GM23338 (cell line): Measurements from ENCODE around the gene CHST10. TPM values are rescaled to one million over a fixed set of nuclear protein-coding genes. Genes with fewer than 3 reads are reported as not detected.

Source experiments
- ATAC-seq: fragments of 200-7000 bp; cut with Tn5 transposase; 3 replicates; pipeline ENCODE4 v1.9.1; 2020
- DNase-seq: peaks from one replicate; pipeline ENCODE4 v3.0.0-alpha.2; 2015; ENCODE audit warnings: low spot score
- H2AFZ ChIP-seq: fragments of 200-600 bp; sonication (generic); 2 replicates; pipeline ENCODE4 v1.8.0; 2016; ENCODE audit warnings: antibody characterized with exemption, mild to moderate bottlenecking, moderate library complexity
- H3F3A ChIP-seq: fragments of 200-600 bp; sonication (generic); replicated peaks from 2 replicates; pipeline ENCODE4 v1.8.0; 2017; ENCODE audit warnings: antibody characterized with exemption, mixed run types, low read depth
- H3K27ac ChIP-seq: fragments of 200-600 bp; sonication (generic); 2 replicates; pipeline ENCODE4 v1.6.1; 2016; ENCODE audit warnings: low read depth
- H3K27me3 ChIP-seq: fragments of 200-600 bp; sonication (generic); 2 replicates; pipeline ENCODE4 v1.8.0; 2016; ENCODE audit warnings: mild to moderate bottlenecking, mixed run types, moderate library complexity; ENCODE audit not compliant: insufficient read depth
- H3K36me3 ChIP-seq: fragments of 200-600 bp; sonication (generic); 2 replicates; pipeline ENCODE4 v1.8.0; 2016; ENCODE audit warnings: mild to moderate bottlenecking; ENCODE audit not compliant: insufficient read depth
- H3K4me1 ChIP-seq: fragments of 200-600 bp; sonication (generic); 2 replicates; pipeline ENCODE4 v1.8.0; 2016; ENCODE audit warnings: mild to moderate bottlenecking, moderate library complexity; ENCODE audit not compliant: insufficient read depth
- H3K4me2 ChIP-seq: fragments of 200-600 bp; sonication (generic); 2 replicates; pipeline ENCODE4 v1.7.1; 2017; ENCODE audit warnings: mixed run types
- H3K4me3 ChIP-seq: fragments of 200-600 bp; sonication (generic); 2 replicates; pipeline ENCODE4 v1.6.1; 2016; ENCODE audit warnings: mixed run types
- H3K79me2 ChIP-seq: fragments of 200-600 bp; sonication (generic); replicated peaks from 2 replicates; pipeline ENCODE4 v1.8.0; 2017; ENCODE audit warnings: mild to moderate bottlenecking; ENCODE audit not compliant: insufficient read depth
- H3K9me2 ChIP-seq: fragments of 200-600 bp; sonication (generic); 2 replicates; pipeline ENCODE4 v1.8.0; 2017; ENCODE audit not compliant: insufficient read depth
- H4K20me1 ChIP-seq: fragments of 200-600 bp; sonication (generic); replicated peaks from 2 replicates; pipeline ENCODE4 v1.8.0; 2017; ENCODE audit warnings: mild to moderate bottlenecking; ENCODE audit not compliant: insufficient read depth
- H3K27ac Mint-ChIP-seq: 2 replicates; pipeline ENCODE4 v1.8.0; 2020; ENCODE audit warnings: inconsistent platforms, mild to moderate bottlenecking, moderate library complexity, mixed read lengths
- H3K27me3 Mint-ChIP-seq: 3 replicates; pipeline ENCODE4 v1.8.0; 2022; ENCODE audit warnings: low read depth, mild to moderate bottlenecking, moderate library complexity, mixed read lengths, inconsistent platforms; ENCODE audit not compliant: insufficient read depth, poor library complexity
- H3K36me3 Mint-ChIP-seq: 3 replicates; pipeline ENCODE4 v1.8.0; 2021; ENCODE audit warnings: low read depth, mild to moderate bottlenecking, inconsistent platforms, moderate library complexity, mixed read lengths
- H3K4me1 Mint-ChIP-seq: 3 replicates; pipeline ENCODE4 v1.8.0; 2020; ENCODE audit warnings: mild to moderate bottlenecking, inconsistent platforms, mixed read lengths
- H3K4me3 Mint-ChIP-seq: 3 replicates; pipeline ENCODE4 v1.8.0; 2021; ENCODE audit warnings: moderate library complexity, mild to moderate bottlenecking, inconsistent platforms, mixed read lengths
- H3K9me3 Mint-ChIP-seq: 3 replicates; pipeline ENCODE4 v1.8.0; 2020; ENCODE audit warnings: moderate library complexity, mild to moderate bottlenecking, inconsistent platforms, mixed read lengths
- CREB1 ChIP-seq: fragments of 250-450 bp; sonication (Bioruptor Pico); IDR thresholded peaks from 2 replicates; pipeline ENCODE4 v1.5.0; 2020; ENCODE audit warnings: low read depth, mild to moderate bottlenecking, moderate library complexity
- CTCF ChIP-seq, 2 experiments: fragments of 200-600 bp in 1 of 2; sonication (generic) in 1 of 2; conservative IDR thresholded peaks; 2 replicates each; pipeline versions ENCODE4 v1.5.1 to v1.6.1; 2016 to 2017; ENCODE audit warnings: antibody characterized with exemption in 2 of 2, low read depth in 2 of 2, mild to moderate bottlenecking in 2 of 2, moderate library complexity in 1 of 2
- EZH2 ChIP-seq: fragments of 200-600 bp; sonication (generic); IDR thresholded peaks from one replicate; pipeline ENCODE4 v1.8.0; 2017; ENCODE audit warnings: antibody characterized with exemption, mild to moderate bottlenecking, low read depth; ENCODE audit not compliant: unreplicated experiment
- EZH2phosphoT487 ChIP-seq: fragments of 200-600 bp; sonication (generic); IDR thresholded peaks from one replicate; pipeline ENCODE4 v1.8.1; 2018; ENCODE audit warnings: antibody characterized with exemption; ENCODE audit not compliant: unreplicated experiment
- JUNB ChIP-seq: IDR thresholded peaks from one replicate; pipeline ENCODE4 v1.6.1; 2016; ENCODE audit warnings: antibody characterized with exemption; ENCODE audit not compliant: unreplicated experiment
- NANOG ChIP-seq: IDR thresholded peaks from 2 replicates; pipeline ENCODE4 v1.6.1; 2016; ENCODE audit warnings: antibody characterized with exemption, borderline replicate concordance
- POLR2AphosphoS5 ChIP-seq: IDR thresholded peaks from 2 replicates; pipeline ENCODE4 v1.6.1; 2016; ENCODE audit warnings: antibody characterized with exemption, low read depth
- STAT1 ChIP-seq: IDR thresholded peaks from one replicate; pipeline ENCODE4 v1.6.1; 2016; ENCODE audit warnings: antibody characterized with exemption; ENCODE audit not compliant: unreplicated experiment
- ZNF114 ChIP-seq: fragments of 250-450 bp; sonication (Bioruptor Pico); IDR thresholded peaks from 2 replicates; pipeline ENCODE4 v1.5.0; 2020; ENCODE audit warnings: mild to moderate bottlenecking, moderate library complexity
- ZNF331 ChIP-seq: fragments of 250-450 bp; sonication (Bioruptor Pico); IDR thresholded peaks from 2 replicates; pipeline ENCODE4 v1.5.0; 2020; ENCODE audit warnings: low read depth, mild to moderate bottlenecking, moderate library complexity
- polyA plus RNA-seq: library from polyadenylated mRNA; unstranded; fragments of >200 nt; fragmentation: Nextera tagmentation; extraction: Ambion mirVana; gene quantifications from 2 replicates; pipeline ENCODE4 v1.2.1, GENCODE V29; 2016
- total RNA-seq: library from RNA; depleted of rRNA; stranded (reverse); fragments of >200 nt; shearing (Covaris generic); gene quantifications from 2 replicates; pipeline ENCODE4 v1.2.3, GENCODE V29; 2014
- TF ChIP-seq, protein P1 (sequence below): IDR thresholded peaks from 2 replicates; pipeline ENCODE4 v1.6.1; 2016; ENCODE audit warnings: antibody characterized with exemption
- TF ChIP-seq, protein P2 (sequence below): fragments of 250-450 bp; sonication (Bioruptor Pico); IDR thresholded peaks from 2 replicates; pipeline ENCODE4 v1.5.0; 2020; ENCODE audit warnings: mild to moderate bottlenecking, moderate library complexity
- TF ChIP-seq, protein P3 (sequence below): IDR thresholded peaks from one replicate; pipeline ENCODE4 v1.6.1; 2018; ENCODE audit warnings: antibody characterized with exemption; ENCODE audit not compliant: unreplicated experiment

The CHST10 gene
- total and polyA plus RNA-seq, 2 experiments from 2014 or later = 7.7 to 24.5 TPM

DNA sequence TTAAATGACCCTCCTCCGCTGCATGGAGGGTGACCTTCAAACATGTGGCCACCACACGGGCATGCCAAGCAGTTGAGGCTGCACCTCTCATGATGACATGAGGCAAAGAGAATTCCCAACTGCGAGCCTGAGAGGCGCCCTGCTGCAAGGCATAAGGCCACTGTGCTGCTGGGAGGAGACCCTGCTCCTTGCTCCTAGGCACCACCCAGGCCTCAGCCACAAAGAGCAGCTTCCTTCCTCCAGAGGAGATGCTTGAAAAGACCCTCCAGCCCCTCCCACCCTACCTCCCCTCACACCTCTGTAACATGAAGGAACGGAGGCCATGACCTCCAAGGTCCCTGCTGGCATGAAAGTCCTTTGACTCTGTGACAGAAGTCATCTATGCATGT lies 11.4 kb downstream of the CHST10 start:
- no peaks in the 10 kb centered on the region; the same call in none of the 2 replicates for H4K20me1 ChIP-seq
- H3K4me1 ChIP-seq = peaks cover 16% of the 10 kb centered on the region
- no peaks in the 10 kb centered on the region for H3F3A ChIP-seq
- no peaks in the 10 kb centered on the region for H3K9me2 ChIP-seq
- Mint-ChIP-seq H3K36me3 (peaks cover 66% of the 10 kb centered on the region), H3K4me1 (peaks cover 40% of the 10 kb centered on the region), H3K9me3 (no peaks in the 10 kb centered on the region; the same call in 2 of the 3 replicates), H3K4me3 (no peak overlapping the region), H3K27ac (no peak overlapping the region), H3K27me3 (peaks cover 1% of the 10 kb centered on the region)
- TF ChIP-seq EZH2phosphoT487 (no peak), ZNF114 (CRISPR knock-in tag) (no peak), CTCF (conservative IDR thresholded peaks at IDR 0.05; ENCODE audit: low read depth in 2 of 2) (no peak), NANOG (no peak), POLR2AphosphoS5 (no peak), ZNF331 (CRISPR knock-in tag) (no peak), CREB1 (CRISPR knock-in tag) (no peak), STAT1 (no peak), JUNB (no peak), EZH2 (no peak)
- TF ChIP-seq, protein P1, sequence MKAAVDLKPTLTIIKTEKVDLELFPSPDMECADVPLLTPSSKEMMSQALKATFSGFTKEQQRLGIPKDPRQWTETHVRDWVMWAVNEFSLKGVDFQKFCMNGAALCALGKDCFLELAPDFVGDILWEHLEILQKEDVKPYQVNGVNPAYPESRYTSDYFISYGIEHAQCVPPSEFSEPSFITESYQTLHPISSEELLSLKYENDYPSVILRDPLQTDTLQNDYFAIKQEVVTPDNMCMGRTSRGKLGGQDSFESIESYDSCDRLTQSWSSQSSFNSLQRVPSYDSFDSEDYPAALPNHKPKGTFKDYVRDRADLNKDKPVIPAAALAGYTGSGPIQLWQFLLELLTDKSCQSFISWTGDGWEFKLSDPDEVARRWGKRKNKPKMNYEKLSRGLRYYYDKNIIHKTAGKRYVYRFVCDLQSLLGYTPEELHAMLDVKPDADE = no peak
- TF ChIP-seq, protein P2, sequence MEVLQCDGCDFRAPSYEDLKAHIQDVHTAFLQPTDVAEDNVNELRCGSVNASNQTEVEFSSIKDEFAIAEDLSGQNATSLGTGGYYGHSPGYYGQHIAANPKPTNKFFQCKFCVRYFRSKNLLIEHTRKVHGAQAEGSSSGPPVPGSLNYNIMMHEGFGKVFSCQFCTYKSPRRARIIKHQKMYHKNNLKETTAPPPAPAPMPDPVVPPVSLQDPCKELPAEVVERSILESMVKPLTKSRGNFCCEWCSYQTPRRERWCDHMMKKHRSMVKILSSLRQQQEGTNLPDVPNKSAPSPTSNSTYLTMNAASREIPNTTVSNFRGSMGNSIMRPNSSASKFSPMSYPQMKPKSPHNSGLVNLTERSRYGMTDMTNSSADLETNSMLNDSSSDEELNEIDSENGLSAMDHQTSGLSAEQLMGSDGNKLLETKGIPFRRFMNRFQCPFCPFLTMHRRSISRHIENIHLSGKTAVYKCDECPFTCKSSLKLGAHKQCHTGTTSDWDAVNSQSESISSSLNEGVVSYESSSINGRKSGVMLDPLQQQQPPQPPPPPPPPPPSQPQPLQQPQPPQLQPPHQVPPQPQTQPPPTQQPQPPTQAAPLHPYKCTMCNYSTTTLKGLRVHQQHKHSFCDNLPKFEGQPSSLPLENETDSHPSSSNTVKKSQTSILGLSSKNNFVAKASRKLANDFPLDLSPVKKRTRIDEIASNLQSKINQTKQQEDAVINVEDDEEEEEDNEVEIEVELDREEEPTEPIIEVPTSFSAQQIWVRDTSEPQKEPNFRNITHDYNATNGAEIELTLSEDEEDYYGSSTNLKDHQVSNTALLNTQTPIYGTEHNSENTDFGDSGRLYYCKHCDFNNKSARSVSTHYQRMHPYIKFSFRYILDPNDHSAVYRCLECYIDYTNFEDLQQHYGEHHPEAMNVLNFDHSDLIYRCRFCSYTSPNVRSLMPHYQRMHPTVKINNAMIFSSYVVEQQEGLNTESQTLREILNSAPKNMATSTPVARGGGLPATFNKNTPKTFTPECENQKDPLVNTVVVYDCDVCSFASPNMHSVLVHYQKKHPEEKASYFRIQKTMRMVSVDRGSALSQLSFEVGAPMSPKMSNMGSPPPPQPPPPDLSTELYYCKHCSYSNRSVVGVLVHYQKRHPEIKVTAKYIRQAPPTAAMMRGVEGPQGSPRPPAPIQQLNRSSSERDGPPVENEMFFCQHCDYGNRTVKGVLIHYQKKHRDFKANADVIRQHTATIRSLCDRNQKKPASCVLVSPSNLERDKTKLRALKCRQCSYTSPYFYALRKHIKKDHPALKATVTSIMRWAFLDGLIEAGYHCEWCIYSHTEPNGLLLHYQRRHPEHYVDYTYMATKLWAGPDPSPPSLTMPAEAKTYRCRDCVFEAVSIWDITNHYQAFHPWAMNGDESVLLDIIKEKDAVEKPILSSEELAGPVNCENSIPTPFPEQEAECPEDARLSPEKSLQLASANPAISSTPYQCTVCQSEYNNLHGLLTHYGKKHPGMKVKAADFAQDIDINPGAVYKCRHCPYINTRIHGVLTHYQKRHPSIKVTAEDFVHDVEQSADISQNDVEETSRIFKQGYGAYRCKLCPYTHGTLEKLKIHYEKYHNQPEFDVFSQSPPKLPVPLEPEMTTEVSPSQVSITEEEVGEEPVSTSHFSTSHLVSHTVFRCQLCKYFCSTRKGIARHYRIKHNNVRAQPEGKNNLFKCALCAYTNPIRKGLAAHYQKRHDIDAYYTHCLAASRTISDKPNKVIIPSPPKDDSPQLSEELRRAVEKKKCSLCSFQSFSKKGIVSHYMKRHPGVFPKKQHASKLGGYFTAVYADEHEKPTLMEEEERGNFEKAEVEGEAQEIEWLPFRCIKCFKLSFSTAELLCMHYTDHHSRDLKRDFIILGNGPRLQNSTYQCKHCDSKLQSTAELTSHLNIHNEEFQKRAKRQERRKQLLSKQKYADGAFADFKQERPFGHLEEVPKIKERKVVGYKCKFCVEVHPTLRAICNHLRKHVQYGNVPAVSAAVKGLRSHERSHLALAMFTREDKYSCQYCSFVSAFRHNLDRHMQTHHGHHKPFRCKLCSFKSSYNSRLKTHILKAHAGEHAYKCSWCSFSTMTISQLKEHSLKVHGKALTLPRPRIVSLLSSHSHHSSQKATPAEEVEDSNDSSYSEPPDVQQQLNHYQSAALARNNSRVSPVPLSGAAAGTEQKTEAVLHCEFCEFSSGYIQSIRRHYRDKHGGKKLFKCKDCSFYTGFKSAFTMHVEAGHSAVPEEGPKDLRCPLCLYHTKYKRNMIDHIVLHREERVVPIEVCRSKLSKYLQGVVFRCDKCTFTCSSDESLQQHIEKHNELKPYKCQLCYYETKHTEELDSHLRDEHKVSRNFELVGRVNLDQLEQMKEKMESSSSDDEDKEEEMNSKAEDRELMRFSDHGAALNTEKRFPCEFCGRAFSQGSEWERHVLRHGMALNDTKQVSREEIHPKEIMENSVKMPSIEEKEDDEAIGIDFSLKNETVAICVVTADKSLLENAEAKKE (CRISPR knock-in tag) = no peak
- TF ChIP-seq, protein P3, sequence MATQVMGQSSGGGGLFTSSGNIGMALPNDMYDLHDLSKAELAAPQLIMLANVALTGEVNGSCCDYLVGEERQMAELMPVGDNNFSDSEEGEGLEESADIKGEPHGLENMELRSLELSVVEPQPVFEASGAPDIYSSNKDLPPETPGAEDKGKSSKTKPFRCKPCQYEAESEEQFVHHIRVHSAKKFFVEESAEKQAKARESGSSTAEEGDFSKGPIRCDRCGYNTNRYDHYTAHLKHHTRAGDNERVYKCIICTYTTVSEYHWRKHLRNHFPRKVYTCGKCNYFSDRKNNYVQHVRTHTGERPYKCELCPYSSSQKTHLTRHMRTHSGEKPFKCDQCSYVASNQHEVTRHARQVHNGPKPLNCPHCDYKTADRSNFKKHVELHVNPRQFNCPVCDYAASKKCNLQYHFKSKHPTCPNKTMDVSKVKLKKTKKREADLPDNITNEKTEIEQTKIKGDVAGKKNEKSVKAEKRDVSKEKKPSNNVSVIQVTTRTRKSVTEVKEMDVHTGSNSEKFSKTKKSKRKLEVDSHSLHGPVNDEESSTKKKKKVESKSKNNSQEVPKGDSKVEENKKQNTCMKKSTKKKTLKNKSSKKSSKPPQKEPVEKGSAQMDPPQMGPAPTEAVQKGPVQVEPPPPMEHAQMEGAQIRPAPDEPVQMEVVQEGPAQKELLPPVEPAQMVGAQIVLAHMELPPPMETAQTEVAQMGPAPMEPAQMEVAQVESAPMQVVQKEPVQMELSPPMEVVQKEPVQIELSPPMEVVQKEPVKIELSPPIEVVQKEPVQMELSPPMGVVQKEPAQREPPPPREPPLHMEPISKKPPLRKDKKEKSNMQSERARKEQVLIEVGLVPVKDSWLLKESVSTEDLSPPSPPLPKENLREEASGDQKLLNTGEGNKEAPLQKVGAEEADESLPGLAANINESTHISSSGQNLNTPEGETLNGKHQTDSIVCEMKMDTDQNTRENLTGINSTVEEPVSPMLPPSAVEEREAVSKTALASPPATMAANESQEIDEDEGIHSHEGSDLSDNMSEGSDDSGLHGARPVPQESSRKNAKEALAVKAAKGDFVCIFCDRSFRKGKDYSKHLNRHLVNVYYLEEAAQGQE = no peak
- DNase-seq = no peak
- no peak overlapping the region for H3K4me3 ChIP-seq
- no peaks in the 10 kb centered on the region for H3K27me3 ChIP-seq
- H2AFZ ChIP-seq = no peak overlapping the region
- ATAC-seq = no peak
- no peak overlapping the region for H3K27ac ChIP-seq
- H3K36me3 ChIP-seq = 0 out of 2 replicates have a peak, but pooled peaks cover 12% of the 10 kb centered on the region
- H3K79me2 ChIP-seq = peaks cover 30% of the 10 kb centered on the region
- no peak overlapping the region for H3K4me2 ChIP-seq
